ENCODE measurements around the gene ZNF292.
A peak's percentile ranks its signal among the peaks of the same experiment; 100 is the strongest.
"Not testable (repeated sequence)": the region's sequence is repeated elsewhere in the genome, so short reads cannot be mapped to it uniquely, and the experiment has no call there.

ZNF292 gene

DNA sequence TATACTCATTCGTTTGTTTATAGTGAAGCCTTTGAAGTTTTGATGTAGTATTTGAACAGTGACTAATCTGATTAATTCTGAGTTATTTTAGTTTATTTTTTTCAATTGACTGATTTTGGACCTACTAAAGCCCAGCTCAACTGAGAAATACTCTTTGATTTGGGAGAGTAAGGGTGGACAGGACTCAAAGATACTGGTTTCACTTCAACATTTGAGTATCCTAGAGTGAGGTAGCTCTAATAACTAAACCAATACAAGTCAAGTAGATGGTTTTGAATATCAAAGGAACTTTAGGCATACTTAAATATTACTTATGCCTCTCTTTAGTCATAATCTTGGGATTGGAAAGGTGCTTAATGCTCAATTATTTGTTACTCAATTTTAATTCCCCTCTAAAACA lies 65.6 kb downstream of the ZNF292 start:
- no peak for FAIRE-seq

GRCh38 chr6:87222676-87223075 lies 67.3 kb downstream of the ZNF292 start:
- no peak for FAIRE-seq

DNA sequence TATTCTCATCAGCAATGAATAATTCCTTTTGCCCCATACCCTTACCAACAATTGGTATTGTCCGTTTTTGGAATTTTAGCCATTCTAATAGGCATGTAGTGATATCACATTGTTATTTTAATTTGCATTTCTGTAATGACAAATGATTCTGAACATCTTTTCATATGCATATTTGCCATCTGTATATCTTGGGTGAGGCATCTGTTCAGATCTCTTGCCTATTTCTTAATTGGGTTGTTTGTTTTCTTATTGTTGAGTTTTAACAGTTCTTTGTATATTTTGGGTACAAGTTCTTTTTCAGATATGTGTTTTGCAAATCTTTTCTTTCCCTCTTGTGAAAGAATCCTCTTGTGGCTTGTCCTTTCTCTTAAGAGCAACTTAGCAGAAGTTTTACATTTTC lies 69.6 kb downstream of the ZNF292 start:
- no peak for FAIRE-seq

- FAIRE-seq = no peak
These were observed 70.1 kb downstream of the ZNF292 start for GRCh38 chr6:87225511-87225910.

GRCh38 chr6:87225937-87226336 lies 70.6 kb downstream of the ZNF292 start:
- no peak for FAIRE-seq

DNA sequence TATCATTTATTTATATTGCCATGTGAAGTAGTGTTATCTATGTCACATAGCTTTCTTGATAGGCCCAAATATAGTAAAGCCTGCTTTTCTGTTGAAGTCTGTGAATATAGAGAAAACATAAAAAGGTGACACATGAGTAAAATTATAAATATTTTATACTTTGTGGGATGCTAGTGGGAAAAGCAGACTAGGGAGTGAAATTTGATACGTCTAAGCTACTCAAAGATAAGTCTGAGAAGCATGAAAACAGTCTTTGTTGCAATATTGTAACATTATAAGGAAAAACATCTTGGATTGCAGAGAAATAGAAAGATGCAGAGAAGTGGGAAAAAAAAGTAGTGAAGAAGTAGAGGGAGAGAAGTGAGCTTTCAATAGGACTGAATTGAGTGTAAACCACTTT lies 75.4 kb downstream of the ZNF292 start:
- FAIRE-seq = no peak

DNA sequence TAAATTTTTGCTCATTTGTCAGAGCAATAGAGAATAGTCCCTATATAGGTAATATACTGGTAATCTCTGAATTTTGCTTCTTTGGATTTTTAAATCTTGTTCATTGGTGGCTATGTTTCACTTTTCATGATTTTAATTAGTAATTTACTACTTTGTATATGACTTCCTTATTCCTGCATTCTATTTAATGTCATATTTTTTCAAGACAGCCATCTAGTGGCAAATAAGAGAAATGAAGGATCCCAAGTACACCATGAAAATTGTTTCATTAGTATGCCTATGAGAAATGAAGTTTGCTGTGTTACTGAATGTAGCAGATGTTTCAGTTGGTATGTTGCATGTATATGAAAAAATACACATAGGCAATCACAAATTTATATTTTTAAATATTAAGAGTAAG lies 82.4 kb downstream of the ZNF292 start:
- peak; percentile 96 for FAIRE-seq

GRCh38 chr6:87239098-87239635 lies 83.8 kb downstream of the ZNF292 start:
- FAIRE-seq = not testable (repeated sequence)

GRCh38 chr6:87241304-87241703 lies 85.9 kb downstream of the ZNF292 start:
- no peak for FAIRE-seq

DNA sequence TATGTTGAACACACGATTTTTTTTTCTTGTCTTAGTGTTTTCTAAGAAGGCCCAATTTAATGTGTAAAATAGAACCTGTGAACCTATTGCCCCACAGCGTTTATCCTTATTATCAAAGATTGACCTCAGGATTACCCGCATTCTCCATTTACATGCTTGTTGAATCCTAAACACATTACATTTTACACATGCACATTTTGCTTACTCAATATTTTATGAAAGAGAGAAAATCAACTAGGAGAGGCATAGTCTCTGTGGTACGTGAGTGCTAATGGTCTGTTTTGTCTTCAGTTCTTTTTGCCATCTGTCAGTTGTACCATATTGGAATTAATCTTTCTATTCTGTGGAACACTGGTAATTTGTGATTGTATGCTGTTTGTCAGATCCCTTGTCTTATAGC lies 86.9 kb downstream of the ZNF292 start:
- FAIRE-seq = no peak

DNA sequence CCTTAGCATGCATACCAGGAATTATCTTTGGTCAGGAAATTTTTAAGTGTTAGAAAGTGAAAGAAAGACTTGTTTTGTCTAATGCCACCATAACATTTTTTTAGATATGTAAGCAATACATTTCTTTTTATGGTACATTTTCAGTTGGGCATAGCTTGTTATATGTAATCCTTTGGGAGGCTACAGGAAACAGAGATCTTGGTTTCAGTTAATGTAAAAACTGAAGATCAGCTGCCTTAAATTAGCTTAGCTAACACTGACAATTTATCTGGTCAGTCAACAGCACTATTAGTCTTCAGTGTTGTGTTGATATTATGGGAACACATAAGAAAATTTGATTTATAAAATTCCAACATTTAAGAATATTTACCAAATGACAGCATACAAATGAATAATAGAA lies 88.4 kb downstream of the ZNF292 start:
- no peak for FAIRE-seq

DNA sequence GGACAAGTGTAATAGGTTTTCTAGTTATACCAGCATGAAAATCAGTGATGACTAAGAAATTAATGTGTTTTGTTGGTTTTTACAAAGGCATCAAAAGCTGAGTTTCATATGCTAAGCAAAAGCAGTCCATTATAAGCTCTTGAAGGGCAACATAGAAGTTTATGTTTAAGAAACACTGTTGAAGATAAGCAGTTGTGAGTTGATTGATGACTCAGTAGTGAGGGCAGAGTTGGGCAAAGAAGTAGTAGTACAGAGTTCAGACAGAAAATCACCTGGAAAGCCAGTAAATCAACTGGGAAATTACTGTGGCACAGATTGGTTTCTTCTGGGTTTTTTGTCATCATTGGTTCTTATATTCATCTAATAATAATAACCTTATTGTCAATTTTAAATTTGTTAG lies 89.0 kb downstream of the ZNF292 start:
- no peak for FAIRE-seq

DNA sequence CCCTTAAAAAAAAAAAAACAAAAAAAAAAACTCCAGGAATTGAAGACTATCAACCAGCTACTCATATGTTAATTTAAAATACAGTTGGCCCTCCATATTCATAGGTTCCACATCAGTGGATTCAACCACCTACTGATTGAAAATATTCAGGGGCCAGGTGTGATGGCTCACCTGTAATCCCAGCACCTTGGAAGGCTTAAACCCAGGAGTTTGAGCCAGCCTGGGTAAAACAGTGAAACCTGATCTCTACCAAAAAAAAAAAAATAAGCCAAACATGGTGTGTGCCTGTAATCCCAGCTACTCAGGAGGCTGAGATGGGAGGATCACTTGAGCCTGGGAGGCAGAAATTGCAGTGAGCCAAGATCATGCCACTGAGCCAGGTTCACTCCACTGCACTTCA lies 94.7 kb downstream of the ZNF292 start:
- no peak for FAIRE-seq

DNA sequence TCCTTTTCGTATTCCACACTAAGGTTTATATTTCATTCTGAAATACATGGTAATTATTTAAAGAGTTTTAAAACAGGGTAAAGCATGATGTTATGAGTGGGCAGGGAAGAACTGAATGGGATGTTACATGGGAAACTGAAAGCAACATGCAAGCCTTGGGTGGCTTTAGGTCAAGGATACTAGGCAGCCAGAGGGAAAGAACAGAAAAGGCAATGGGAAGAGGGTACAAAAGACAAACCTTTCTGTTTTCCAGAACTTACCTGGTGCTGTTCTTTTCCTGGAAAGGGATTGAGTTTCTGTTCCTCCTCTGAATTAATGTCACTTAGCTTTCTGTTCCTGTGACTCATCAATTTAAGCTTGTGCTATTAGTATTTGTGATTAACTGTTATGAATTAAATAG lies 95.9 kb downstream of the ZNF292 start:
- no peak for FAIRE-seq

- FAIRE-seq = peak; percentile 11
These were observed 96.4 kb downstream of the ZNF292 start for GRCh38 chr6:87251725-87252124.

GRCh38 chr6:87257046-87257445 lies 101.7 kb downstream of the ZNF292 start:
- no peak for FAIRE-seq

GRCh38 chr6:87257565-87257964 lies 102.2 kb downstream of the ZNF292 start:
- FAIRE-seq = no peak

GRCh38 chr6:87257975-87258374 lies 102.6 kb downstream of the ZNF292 start:
- no peak for FAIRE-seq

- no peak for FAIRE-seq
These were observed 104.4 kb downstream of the ZNF292 start for GRCh38 chr6:87259791-87260190.

GRCh38 chr6:87261534-87261933 lies 106.2 kb downstream of the ZNF292 start:
- no peak for FAIRE-seq

- no peak for FAIRE-seq
These were observed 109.1 kb downstream of the ZNF292 start for GRCh38 chr6:87264481-87264880.

DNA sequence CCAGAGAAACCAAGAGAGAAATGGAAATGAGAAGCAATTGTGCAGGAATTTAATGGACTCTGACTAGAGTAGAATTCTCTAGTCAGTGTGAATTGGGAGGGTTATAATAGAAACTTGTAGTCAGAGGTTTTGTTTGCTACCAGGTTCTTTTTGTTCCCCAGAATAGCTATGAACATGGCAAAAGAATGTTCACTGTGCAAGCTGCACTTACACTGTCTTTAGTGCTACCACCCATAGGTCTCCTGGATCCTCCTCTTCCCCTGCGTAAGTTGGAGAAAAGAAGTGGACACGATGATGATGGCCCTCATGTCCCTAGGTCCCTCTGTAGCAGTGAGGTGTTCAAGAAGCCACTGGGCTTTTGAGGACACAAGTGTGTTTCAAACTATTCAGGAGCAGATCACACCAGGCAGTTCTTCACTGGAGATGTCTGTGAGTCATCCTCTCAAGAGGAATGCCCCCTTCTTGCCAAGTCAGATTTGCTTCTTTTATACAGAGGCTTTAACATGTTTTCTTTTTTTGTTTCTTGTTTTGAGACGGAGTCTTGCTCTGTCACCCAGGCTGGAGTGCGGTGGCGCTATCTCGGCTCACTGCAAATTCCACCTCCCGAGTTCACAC lies 119.4 kb downstream of the ZNF292 start:
- no peak for FAIRE-seq

- no peak for FAIRE-seq
These were observed 121.3 kb downstream of the ZNF292 start for GRCh38 chr6:87276624-87277023.

DNA sequence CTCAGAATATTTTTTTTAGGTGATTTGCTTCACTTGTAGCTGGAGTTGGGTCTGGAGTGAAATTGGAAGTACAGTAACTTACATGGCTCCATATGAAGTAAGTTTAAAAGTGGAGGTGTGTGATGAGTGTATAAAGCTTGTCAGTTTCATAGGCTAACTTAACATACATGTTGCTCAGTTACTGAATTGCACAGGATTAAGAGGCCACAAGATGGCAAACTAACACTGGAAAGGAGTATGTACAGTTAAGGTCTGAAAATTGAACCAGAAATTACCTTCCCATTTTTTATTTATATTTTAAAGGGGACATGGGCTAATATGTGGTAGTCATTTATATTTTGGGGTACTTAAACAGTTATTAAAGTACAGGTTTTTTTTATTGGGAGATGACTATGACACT lies 121.8 kb downstream of the ZNF292 start:
- peak; percentile 76 for FAIRE-seq

DNA sequence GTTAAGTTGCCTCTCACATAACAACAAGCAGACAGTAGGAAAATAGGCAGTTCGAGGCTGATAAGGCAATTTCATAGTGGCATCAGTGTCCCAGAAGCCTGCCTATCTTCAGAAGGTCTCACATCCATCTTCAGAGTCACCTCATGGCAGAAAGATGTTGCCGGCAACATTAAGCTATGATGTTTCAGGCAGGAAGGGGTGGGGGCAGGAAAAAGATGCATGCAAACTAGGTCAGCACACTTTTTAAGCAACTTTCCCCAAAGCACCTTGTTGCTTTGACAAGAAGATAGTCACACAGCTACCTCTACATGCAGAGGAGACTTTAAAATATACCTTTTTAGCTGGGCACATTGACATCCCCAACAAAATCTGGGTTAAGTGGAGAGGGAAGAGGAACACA lies 123.8 kb downstream of the ZNF292 start:
- FAIRE-seq = no peak

Measured in A204.1 (cell line).